GM12865 (cell line): ENCODE results near the gene GPR32.

Experiments used
- DNase-seq: peaks from one replicate; pipeline ENCODE4 v3.0.0; 2010; ENCODE audit warnings: low read depth
- H3K4me3 ChIP-seq: 2 replicates; pipeline ENCODE4 v1.5.1; 2011; ENCODE audit warnings: mild to moderate bottlenecking, low read depth, low read length, control low read depth
- CTCF ChIP-seq: IDR thresholded peaks from 2 replicates; pipeline ENCODE4 v1.5.1; 2011; ENCODE audit warnings: low read length, control low read depth, low read depth, inconsistent platforms; ENCODE audit not compliant: insufficient read depth; ENCODE audit errors: missing control alignments

Gene GPR32

GRCh38 chr19:50794876-50795663 lies 24.8 kb downstream of the GPR32 start:
- no peak overlapping the region for H3K4me3 ChIP-seq
- peak; percentile 70 for DNase-seq
- TF ChIP-seq CTCF = peak; percentile 27

GRCh38 chr19:50795664-50796073 lies 25.4 kb downstream of the GPR32 start:
- DNase-seq = peak; percentile 56
- H3K4me3 ChIP-seq = no peak overlapping the region
- TF ChIP-seq CTCF = no peak

- TF ChIP-seq CTCF = no peak
- peak; percentile 51 for DNase-seq
These were observed 25.9 kb downstream of the GPR32 start for GRCh38 chr19:50796128-50796633.

GRCh38 chr19:50796634-50797428 lies 26.6 kb downstream of the GPR32 start:
- DNase-seq = no peak
- H3K4me3 ChIP-seq = no peak overlapping the region
- TF ChIP-seq CTCF = no peak

More at GRCh38 chr19:50796128-50796633, 25.9 kb downstream of the GPR32 start:
- H3K4me3 ChIP-seq = no peak overlapping the region

- no peak for TF ChIP-seq CTCF
- H3K4me3 ChIP-seq = no peak overlapping the region
- DNase-seq = no peak
These were observed 27.1 kb downstream of the GPR32 start for GRCh38 chr19:50797429-50797780.

GRCh38 chr19:50797781-50798658 lies 27.8 kb downstream of the GPR32 start:
- no peak for DNase-seq
- no peak for TF ChIP-seq CTCF
- H3K4me3 ChIP-seq = no peak overlapping the region
